Body of pancreas (tissue), 2 donors: ENCODE data around the gene DNAJC17. TPM values are rescaled to one million over a fixed set of nuclear protein-coding genes. Genes with fewer than 3 reads are reported as not detected.

Experiments
- small RNA-seq: library from RNA; depleted of rRNA; stranded (forward); fragments of <200 nt; gene quantifications from one replicate; pipeline ENCODE3, GENCODE V24; 2016
- total RNA-seq, 2 donors: library from RNA; depleted of rRNA; stranded (reverse); fragments of >200 nt; gene quantifications; one replicate each; pipeline ENCODE4 v1.1.0, GENCODE V29; 2016

Gene DNAJC17
- total RNA-seq, 2 donors from 2014 or later = 18.7 to 36.6 TPM

Small RNAs within 50 kb of the gene (small RNA-seq; reads per million reads assigned to genes)
- gene SUMO2P15 = not detected

Other genes with a start within 250 kb of the DNAJC17 start
- gene CCDC32, start 242.4 kb downstream of the DNAJC17 start, total RNA-seq = 10 to 100 TPM in 1 of 2 donors, 1 to 10 TPM in 1; 7.6 to 21.0 TPM
- 1 to 10 TPM; 3.1 to 7.3 TPM for gene RPUSD2, start 238.2 kb downstream of the DNAJC17 start, total RNA-seq
- gene KNL1, start 213.2 kb downstream of the DNAJC17 start, total RNA-seq = not detected
- gene RAD51, start 112.3 kb downstream of the DNAJC17 start, total RNA-seq = 1 to 10 TPM in 1 of 2 donors, not detected in 1; 2.3 TPM
- gene RMDN3, start 52.2 kb downstream of the DNAJC17 start, total RNA-seq = 10 to 100 TPM; 17.6 to 23.7 TPM
- gene GCHFR, start 43.4 kb downstream of the DNAJC17 start, total RNA-seq = 10 to 100 TPM; 26.4 to 43.6 TPM
- under 1 TPM in 1 of 2 donors, not detected in 1; 0.26 TPM for gene C15orf62, start 37.5 kb downstream of the DNAJC17 start, total RNA-seq
- 10 to 100 TPM; 27.0 to 29.3 TPM for gene ZFYVE19, start 384 bp downstream of the DNAJC17 start, total RNA-seq
- not detected for gene PPP1R14D, start 21.2 kb upstream of the DNAJC17 start, total RNA-seq
- gene SPINT1, start 36.6 kb upstream of the DNAJC17 start, total RNA-seq = 100 to 1,000 TPM; 110 to 134 TPM
- 1 to 10 TPM; 6.2 to 6.3 TPM for gene RHOV, start 66.8 kb upstream of the DNAJC17 start, total RNA-seq
- gene VPS18, start 87.0 kb upstream of the DNAJC17 start, total RNA-seq = 10 to 100 TPM; 10.9 to 14.8 TPM
- 1 to 10 TPM in 1 of 2 donors, under 1 TPM in 1; 0.33 to 3.6 TPM for gene DLL4, start 121.9 kb upstream of the DNAJC17 start, total RNA-seq
- 1 to 10 TPM; 4.0 to 4.7 TPM for gene CHAC1, start 146.0 kb upstream of the DNAJC17 start, total RNA-seq